Activated CD4-positive, alpha-beta memory T cell treated with anti-CD3 and anti-CD28 coated beads for 36 hours (primary cell): ENCODE results near the gene DACT2. TPM values are rescaled to one million over a fixed set of nuclear protein-coding genes. Genes with fewer than 3 reads are reported as not detected.

Experiments used
- CTCF ChIA-PET: fragments of 350-600 bp; sonication (Branson Sonifier 250); formaldehyde crosslinking; loops from one replicate; lab custom pipeline; 2021; ENCODE audit warnings: antibody characterized with exemption, inconsistent platforms; lab: Charles Lee
- POLR2A ChIA-PET: fragments of 350-600 bp; sonication (Branson Sonifier 250); formaldehyde crosslinking; loops from one replicate; lab custom pipeline; 2021; ENCODE audit warnings: antibody characterized with exemption; lab: Charles Lee
- DNase-seq: peaks from one replicate; pipeline ENCODE4 v3.0.0-alpha.2; 2020
- H3K27ac Mint-ChIP-seq: one replicate; pipeline ENCODE4 v1.8.0; 2021; ENCODE audit warnings: mixed read lengths
- H3K27me3 Mint-ChIP-seq: one replicate; pipeline ENCODE4 v1.8.0; 2021; ENCODE audit warnings: mixed read lengths
- H3K36me3 Mint-ChIP-seq: one replicate; pipeline ENCODE4 v1.8.0; 2021; ENCODE audit warnings: mixed read lengths
- H3K4me1 Mint-ChIP-seq: one replicate; pipeline ENCODE4 v1.8.0; 2021; ENCODE audit warnings: low read depth, mixed read lengths
- H3K4me3 Mint-ChIP-seq: one replicate; pipeline ENCODE4 v1.8.0; 2021; ENCODE audit warnings: mild to moderate bottlenecking, mixed read lengths
- H3K9me3 Mint-ChIP-seq: one replicate; pipeline ENCODE4 v1.8.0; 2021; ENCODE audit warnings: mixed read lengths
- intact Hi-C: fragments of 100-400 bp; cut with micrococcal nuclease; formaldehyde crosslinking; loops from one replicate; pipeline ENCODE4 v1.15.1; 2023
- total RNA-seq, 2 experiments: library from RNA; stranded (reverse); gene quantifications; one replicate each; pipeline ENCODE4 v1.2.3, GENCODE V29; 2021

DACT2 gene
- total RNA-seq, 2 experiments from 2014 or later: not detected

- no peaks in the 10 kb centered on the region for H3K27me3 Mint-ChIP-seq
- intact Hi-C loops: no loop called here
- no peaks in the 10 kb centered on the region for H3K9me3 Mint-ChIP-seq
- CTCF ChIA-PET: no interaction called here
- H3K4me1 Mint-ChIP-seq: no peaks in the 10 kb centered on the region
- no peaks in the 10 kb centered on the region for H3K36me3 Mint-ChIP-seq
- H3K4me3 Mint-ChIP-seq: no peak overlapping the region
- no peak overlapping the region for H3K27ac Mint-ChIP-seq
- DNase-seq: no peak
- POLR2A ChIA-PET: interaction anchor here (0.6 kb wide), 1 partner anchor 45 kb away, joined by 3 read pairs; no protein-coding TSS in a partner anchor
Observed at GRCh38 chr6:168304752-168305015, 14.9 kb downstream of the DACT2 start.

GRCh38 chr6:168303982-168304751, 15.4 kb downstream of the DACT2 start:
- POLR2A ChIA-PET: no interaction called here
- H3K4me1 Mint-ChIP-seq: no peaks in the 10 kb centered on the region
- H3K27me3 Mint-ChIP-seq: no peaks in the 10 kb centered on the region
- H3K9me3 Mint-ChIP-seq: no peaks in the 10 kb centered on the region
- H3K36me3 Mint-ChIP-seq: no peaks in the 10 kb centered on the region
- no peak for DNase-seq
- CTCF ChIA-PET: no interaction called here
- H3K27ac Mint-ChIP-seq: no peak overlapping the region
- H3K4me3 Mint-ChIP-seq: no peak overlapping the region
- intact Hi-C loops: no loop called here

- Mint-ChIP-seq H3K36me3 (no peaks in the 10 kb centered on the region), H3K27me3 (no peaks in the 10 kb centered on the region), H3K9me3 (no peaks in the 10 kb centered on the region), H3K27ac (no peak overlapping the region), H3K4me3 (no peak overlapping the region), H3K4me1 (no peaks in the 10 kb centered on the region)
- ChIA-PET CTCF (no interaction called here), POLR2A (no interaction called here)
- DNase-seq: no peak
- intact Hi-C loops: no loop called here
Observed at GRCh38 chr6:168302534-168302933, 17.0 kb downstream of the DACT2 start.

GRCh38 chr6:168301648-168302398, 17.8 kb downstream of the DACT2 start:
- Mint-ChIP-seq H3K9me3 (no peaks in the 10 kb centered on the region), H3K4me3 (no peak overlapping the region), H3K27me3 (no peaks in the 10 kb centered on the region), H3K36me3 (no peaks in the 10 kb centered on the region), H3K4me1 (no peaks in the 10 kb centered on the region), H3K27ac (no peak overlapping the region)
- CTCF ChIA-PET: no interaction called here
- POLR2A ChIA-PET: no interaction called here
- intact Hi-C loops: no loop called here
- DNase-seq: no peak

- no peaks in the 10 kb centered on the region for H3K27me3 Mint-ChIP-seq
- POLR2A ChIA-PET: no interaction called here
- H3K36me3 Mint-ChIP-seq: no peaks in the 10 kb centered on the region
- H3K9me3 Mint-ChIP-seq: no peaks in the 10 kb centered on the region
- H3K4me3 Mint-ChIP-seq: no peak overlapping the region
- no peaks in the 10 kb centered on the region for H3K4me1 Mint-ChIP-seq
- H3K27ac Mint-ChIP-seq: no peak overlapping the region
- CTCF ChIA-PET: no interaction called here
- intact Hi-C loops: no loop called here
- no peak for DNase-seq
Observed at GRCh38 chr6:168300975-168301647, 18.5 kb downstream of the DACT2 start.

GRCh38 chr6:168299541-168300511, 19.8 kb downstream of the DACT2 start:
- DNase-seq: no peak
- intact Hi-C loops: no loop called here
- ChIA-PET CTCF (interaction anchor here (0.6 kb wide), 1 partner anchor 81 kb away, joined by 3 read pairs; no protein-coding TSS in a partner anchor), POLR2A (no interaction called here)
- Mint-ChIP-seq H3K27ac (no peak overlapping the region), H3K4me1 (no peaks in the 10 kb centered on the region), H3K27me3 (peaks cover 3% of the 10 kb centered on the region), H3K4me3 (no peak overlapping the region), H3K9me3 (no peaks in the 10 kb centered on the region), H3K36me3 (no peaks in the 10 kb centered on the region)

GRCh38 chr6:168297643-168298042, 21.9 kb downstream of the DACT2 start:
- no peaks in the 10 kb centered on the region for H3K9me3 Mint-ChIP-seq
- H3K36me3 Mint-ChIP-seq: no peaks in the 10 kb centered on the region
- CTCF ChIA-PET: no interaction called here
- H3K27me3 Mint-ChIP-seq: peaks cover 8% of the 10 kb centered on the region
- DNase-seq: no peak
- H3K4me3 Mint-ChIP-seq: no peak overlapping the region
- POLR2A ChIA-PET: no interaction called here
- H3K27ac Mint-ChIP-seq: no peak overlapping the region
- intact Hi-C loops: no loop called here
- H3K4me1 Mint-ChIP-seq: no peaks in the 10 kb centered on the region

GRCh38 chr6:168294901-168295300, 24.7 kb downstream of the DACT2 start:
- peaks cover 8% of the 10 kb centered on the region for H3K27me3 Mint-ChIP-seq
- no peaks in the 10 kb centered on the region for H3K9me3 Mint-ChIP-seq
- no peak overlapping the region for H3K4me3 Mint-ChIP-seq
- H3K36me3 Mint-ChIP-seq: no peaks in the 10 kb centered on the region
- intact Hi-C loops: no loop called here
- POLR2A ChIA-PET: no interaction called here
- DNase-seq: no peak
- no peaks in the 10 kb centered on the region for H3K4me1 Mint-ChIP-seq
- CTCF ChIA-PET: no interaction called here
- no peak overlapping the region for H3K27ac Mint-ChIP-seq

GRCh38 chr6:168293636-168294530, 25.7 kb downstream of the DACT2 start:
- ChIA-PET POLR2A (no interaction called here), CTCF (no interaction called here)
- intact Hi-C loops: no loop called here
- Mint-ChIP-seq H3K4me1 (no peaks in the 10 kb centered on the region), H3K4me3 (no peak overlapping the region), H3K27ac (no peak overlapping the region), H3K36me3 (no peaks in the 10 kb centered on the region), H3K9me3 (no peaks in the 10 kb centered on the region), H3K27me3 (peaks cover 10% of the 10 kb centered on the region)
- DNase-seq: no peak

GRCh38 chr6:168292826-168293225, 26.8 kb downstream of the DACT2 start:
- intact Hi-C loops: no loop called here
- Mint-ChIP-seq H3K9me3 (no peaks in the 10 kb centered on the region), H3K27me3 (peaks cover 16% of the 10 kb centered on the region), H3K4me1 (peaks cover 6% of the 10 kb centered on the region), H3K27ac (no peak overlapping the region), H3K36me3 (no peaks in the 10 kb centered on the region), H3K4me3 (no peak overlapping the region)
- ChIA-PET POLR2A (no interaction called here), CTCF (no interaction called here)
- DNase-seq: no peak

GRCh38 chr6:168291450-168291849, 28.1 kb downstream of the DACT2 start:
- H3K4me3 Mint-ChIP-seq: no peak overlapping the region
- CTCF ChIA-PET: no interaction called here
- H3K27ac Mint-ChIP-seq: no peak overlapping the region
- no peaks in the 10 kb centered on the region for H3K9me3 Mint-ChIP-seq
- peaks cover 16% of the 10 kb centered on the region for H3K27me3 Mint-ChIP-seq
- intact Hi-C loops: no loop called here
- no peaks in the 10 kb centered on the region for H3K36me3 Mint-ChIP-seq
- DNase-seq: no peak
- POLR2A ChIA-PET: no interaction called here
- H3K4me1 Mint-ChIP-seq: peaks cover 16% of the 10 kb centered on the region
